HEK293 (cell line): ENCODE results near the gene RAMP3.

Source experiments
- CTCF ChIA-PET: fragments of 350-600 bp; formaldehyde crosslinking; extraction: SDS; loops from one replicate; lab custom pipeline; 2021; ENCODE audit warnings: antibody characterized with exemption; lab: Yijun Ruan, JAX
- POLR2A ChIA-PET: fragments of 300-600 bp; formaldehyde crosslinking; extraction: SDS; loops from one replicate; lab custom pipeline; 2020; ENCODE audit warnings: antibody characterized with exemption, inconsistent platforms; lab: Yijun Ruan, JAX
- H3K27ac ChIP-seq: fragments of 200-500 bp; sonication (Bioruptor generic); 2 replicates; pipeline ENCODE4 v1.5.1; 2014; ENCODE audit warnings: low read depth, low read length, control low read depth, inconsistent platforms; ENCODE audit errors: extremely low read depth
- H3K36me3 ChIP-seq, 2 experiments: fragments of 200-500 bp in 1 of 2; sonication (Bioruptor generic) in 1 of 2; 1 replicate in 1 of 2; 2 replicates in 1 of 2; pipeline ENCODE4 v1.5.1; 2014 to 2017; ENCODE audit warnings: inconsistent platforms in 2 of 2, low read length in 2 of 2; ENCODE audit not compliant: control insufficient read depth in 2 of 2, insufficient read depth in 1 of 2
- H3K4me1 ChIP-seq: fragments of 200-500 bp; sonication (Bioruptor generic); 2 replicates; pipeline ENCODE4 v1.5.1; 2014; ENCODE audit warnings: mild to moderate bottlenecking, low read length, inconsistent platforms; ENCODE audit not compliant: control insufficient read depth, insufficient read depth
- H3K4me3 ChIP-seq: 2 replicates; pipeline ENCODE4 v1.5.1; 2011; ENCODE audit warnings: low read depth, mild to moderate bottlenecking, control low read depth, low read length, moderate library complexity
- H3K9me3 ChIP-seq: fragments of 200-500 bp; sonication (Bioruptor generic); 2 replicates; pipeline ENCODE4 v1.5.1; 2014; ENCODE audit warnings: low read depth, low read length, inconsistent platforms; ENCODE audit not compliant: control insufficient read depth, insufficient read depth
- KLF1 ChIP-seq: fragments of 450-650 bp; formaldehyde crosslinking; IDR thresholded peaks from 2 replicates; pipeline ENCODE4 v1.5.1; 2016; ENCODE audit warnings: missing biosample characterization, missing genetic modification characterization
- SCRT2 ChIP-seq: fragments of 450-650 bp; formaldehyde crosslinking; IDR thresholded peaks from 2 replicates; pipeline ENCODE4 v1.5.1; 2016; ENCODE audit warnings: missing biosample characterization, missing genetic modification characterization
- SP3 ChIP-seq: fragments of 450-650 bp; formaldehyde crosslinking; IDR thresholded peaks from 2 replicates; pipeline ENCODE4 v1.5.1; 2016; ENCODE audit warnings: missing biosample characterization, missing genetic modification characterization
- SP7 ChIP-seq: fragments of 450-650 bp; formaldehyde crosslinking; IDR thresholded peaks from 2 replicates; pipeline ENCODE4 v1.5.1; 2016; ENCODE audit warnings: missing biosample characterization, missing genetic modification characterization
- TCF7L2 ChIP-seq: IDR thresholded peaks from 2 replicates; pipeline ENCODE4 v1.6.1; 2011; ENCODE audit warnings: low read depth, mild to moderate bottlenecking, inconsistent platforms, low read length, moderate library complexity, borderline replicate concordance
- ZBTB1 ChIP-seq: fragments of 450-650 bp; formaldehyde crosslinking; IDR thresholded peaks from 2 replicates; pipeline ENCODE4 v1.5.1; 2016; ENCODE audit warnings: missing biosample characterization, missing genetic modification characterization
- ZBTB48 ChIP-seq: fragments of 450-650 bp; formaldehyde crosslinking; IDR thresholded peaks from 2 replicates; pipeline ENCODE4 v1.5.1; 2016; ENCODE audit warnings: missing biosample characterization, missing genetic modification characterization
- ZBTB7A ChIP-seq: fragments of 450-650 bp; formaldehyde crosslinking; IDR thresholded peaks from 2 replicates; pipeline ENCODE4 v1.5.1; 2016; ENCODE audit warnings: low read depth, missing biosample characterization, missing genetic modification characterization
- ZNF10 ChIP-seq: fragments of 450-650 bp; formaldehyde crosslinking; IDR thresholded peaks from 2 replicates; pipeline ENCODE4 v1.5.1; 2017; ENCODE audit warnings: missing biosample characterization, missing genetic modification characterization
- ZNF133 ChIP-seq: fragments of 450-650 bp; formaldehyde crosslinking; IDR thresholded peaks from 2 replicates; pipeline ENCODE4 v1.5.1; 2016; ENCODE audit warnings: missing biosample characterization, missing genetic modification characterization
- ZNF18 ChIP-seq: fragments of 450-650 bp; formaldehyde crosslinking; IDR thresholded peaks from 2 replicates; pipeline ENCODE4 v1.5.1; 2016; ENCODE audit warnings: missing biosample characterization, missing genetic modification characterization
- ZNF214 ChIP-seq: fragments of 450-650 bp; formaldehyde crosslinking; IDR thresholded peaks from 2 replicates; pipeline ENCODE4 v1.5.1; 2017; ENCODE audit warnings: missing biosample characterization, mild to moderate bottlenecking, missing genetic modification characterization, borderline replicate concordance
- ZNF341 ChIP-seq: fragments of 450-650 bp; formaldehyde crosslinking; IDR thresholded peaks from 2 replicates; pipeline ENCODE4; 2016; ENCODE audit warnings: low read depth, missing biosample characterization, missing genetic modification characterization
- ZNF354C ChIP-seq: fragments of 450-650 bp; formaldehyde crosslinking; IDR thresholded peaks from 2 replicates; pipeline ENCODE4 v1.5.1; 2016; ENCODE audit warnings: missing biosample characterization, missing genetic modification characterization, low read depth, borderline replicate concordance
- ZNF391 ChIP-seq: fragments of 450-650 bp; formaldehyde crosslinking; IDR thresholded peaks from 2 replicates; pipeline ENCODE4 v1.5.1; 2016; ENCODE audit warnings: low read depth, missing biosample characterization, missing genetic modification characterization, borderline replicate concordance
- ZNF433 ChIP-seq: fragments of 450-650 bp; formaldehyde crosslinking; IDR thresholded peaks from 2 replicates; pipeline ENCODE4 v1.5.1; 2016; ENCODE audit warnings: missing biosample characterization, missing genetic modification characterization, low read depth
- ZNF610 ChIP-seq: fragments of 450-650 bp; formaldehyde crosslinking; IDR thresholded peaks from 2 replicates; pipeline ENCODE4 v1.5.1; 2016; ENCODE audit warnings: missing biosample characterization, missing genetic modification characterization, borderline replicate concordance
- ZNF629 ChIP-seq: fragments of 450-650 bp; formaldehyde crosslinking; IDR thresholded peaks from 2 replicates; pipeline ENCODE4 v1.5.1; 2017; ENCODE audit warnings: missing biosample characterization, missing genetic modification characterization
- ZNF645 ChIP-seq: fragments of 450-650 bp; formaldehyde crosslinking; IDR thresholded peaks from 2 replicates; pipeline ENCODE4; 2016; ENCODE audit warnings: missing biosample characterization, missing genetic modification characterization
- ZNF654 ChIP-seq: fragments of 450-650 bp; formaldehyde crosslinking; IDR thresholded peaks from 2 replicates; pipeline ENCODE4 v1.5.1; 2016; ENCODE audit warnings: low read depth, missing biosample characterization, missing genetic modification characterization
- ZNF76 ChIP-seq: fragments of 450-650 bp; formaldehyde crosslinking; IDR thresholded peaks from 2 replicates; pipeline ENCODE4; 2016; ENCODE audit warnings: low read depth, missing biosample characterization, missing genetic modification characterization, borderline replicate concordance
- TF ChIP-seq, protein P1 (sequence below): fragments of 450-650 bp; formaldehyde crosslinking; IDR thresholded peaks from 2 replicates; pipeline ENCODE4 v1.5.1; 2017; ENCODE audit warnings: missing biosample characterization, missing genetic modification characterization
- TF ChIP-seq, protein P2 (sequence below): IDR thresholded peaks from 2 replicates; pipeline ENCODE4 v1.6.1; 2011; ENCODE audit warnings: mild to moderate bottlenecking, low read depth, low read length, borderline replicate concordance
- TF ChIP-seq, protein P3 (sequence below): sonication (generic); formaldehyde crosslinking; IDR thresholded peaks from 2 replicates; pipeline ENCODE4 v1.8.1; 2022; ENCODE audit warnings: mild to moderate bottlenecking, moderate library complexity, missing genetic modification reagents

Gene RAMP3

GRCh38 chr7:45126920-45127319, 30.7 kb upstream of the RAMP3 start (continued):
- no peak for TF ChIP-seq ZNF214
- TF ChIP-seq, protein P1, sequence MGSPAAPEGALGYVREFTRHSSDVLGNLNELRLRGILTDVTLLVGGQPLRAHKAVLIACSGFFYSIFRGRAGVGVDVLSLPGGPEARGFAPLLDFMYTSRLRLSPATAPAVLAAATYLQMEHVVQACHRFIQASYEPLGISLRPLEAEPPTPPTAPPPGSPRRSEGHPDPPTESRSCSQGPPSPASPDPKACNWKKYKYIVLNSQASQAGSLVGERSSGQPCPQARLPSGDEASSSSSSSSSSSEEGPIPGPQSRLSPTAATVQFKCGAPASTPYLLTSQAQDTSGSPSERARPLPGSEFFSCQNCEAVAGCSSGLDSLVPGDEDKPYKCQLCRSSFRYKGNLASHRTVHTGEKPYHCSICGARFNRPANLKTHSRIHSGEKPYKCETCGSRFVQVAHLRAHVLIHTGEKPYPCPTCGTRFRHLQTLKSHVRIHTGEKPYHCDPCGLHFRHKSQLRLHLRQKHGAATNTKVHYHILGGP (tag by site-specific recombination), result no peak
- TF ChIP-seq ZBTB48 (tag by site-specific recombination), result no peak
- no peak for TF ChIP-seq ZNF76
- no peak for TF ChIP-seq ZNF354C (tag by site-specific recombination)
- no peak for TF ChIP-seq ZNF610
- no peak for TF ChIP-seq ZNF18 (tag by site-specific recombination)

DNA sequence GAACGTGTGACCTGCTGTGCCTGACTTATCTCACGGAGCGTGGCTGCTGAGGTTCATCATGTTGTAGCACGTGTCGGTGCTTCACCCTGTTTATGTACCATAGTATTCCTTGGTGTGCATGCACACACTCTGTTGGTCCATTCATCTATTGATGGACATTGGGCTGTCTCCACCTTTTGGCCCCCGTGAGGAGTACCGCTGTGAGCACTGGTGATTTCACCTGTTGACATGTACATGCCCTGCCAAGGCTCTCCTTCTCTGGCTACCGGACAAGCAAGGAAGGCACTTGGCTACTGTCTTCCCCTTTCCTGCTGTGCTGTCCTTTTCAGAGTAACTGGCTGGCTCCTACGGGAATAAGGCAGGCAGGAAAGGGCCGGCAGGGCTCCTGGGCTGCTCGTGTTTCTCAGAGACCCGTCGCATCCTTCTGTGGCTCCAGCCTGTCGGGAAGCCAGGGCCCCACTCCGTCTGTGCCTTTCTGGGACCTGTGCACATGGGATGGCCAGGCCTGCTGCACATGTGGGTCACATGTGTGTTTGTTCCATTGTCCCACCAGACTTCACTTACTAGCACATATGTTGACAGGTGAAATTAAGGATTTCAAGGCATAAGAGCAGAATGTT, 28.3 kb upstream of the RAMP3 start:
- peak; percentile 76 for TF ChIP-seq SCRT2
- TF ChIP-seq ZNF645, result no peak
- TF ChIP-seq, all 188 proteins: peak for 1
- Histone ChIP-seq H3K4me1 (no peaks in the 10 kb centered on the region), H3K36me3 (no peaks in the 10 kb centered on the region), H3K9me3 (no peaks in the 10 kb centered on the region), H3K4me3 (no peak overlapping the region), H3K27ac (no peak overlapping the region)
- CTCF ChIA-PET, result no interaction called here
- POLR2A ChIA-PET, result no interaction called here

DNA sequence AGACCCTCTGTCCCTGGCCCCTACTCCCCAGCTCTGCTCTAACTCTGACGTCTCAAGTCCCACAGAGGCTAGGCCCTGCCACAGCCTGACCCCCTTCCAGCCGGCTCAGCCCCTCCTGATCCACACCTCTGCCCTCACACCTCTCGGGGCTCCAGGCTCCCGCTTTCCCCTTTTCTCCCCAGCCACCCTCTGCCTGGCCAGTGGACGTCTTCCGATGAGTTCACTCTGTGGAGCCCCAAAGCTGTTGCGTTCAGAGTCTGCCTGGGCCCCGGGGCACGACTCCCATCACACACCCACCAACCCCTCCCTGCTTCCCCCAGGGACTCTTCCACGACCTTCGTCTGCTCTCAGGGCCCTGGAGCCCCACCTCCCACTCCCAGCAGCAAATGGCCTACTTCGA, 27.7 kb upstream of the RAMP3 start:
- no peaks in the 10 kb centered on the region for H3K4me1 ChIP-seq
- no peak for TF ChIP-seq TCF7L2
- TF ChIP-seq, protein P2, sequence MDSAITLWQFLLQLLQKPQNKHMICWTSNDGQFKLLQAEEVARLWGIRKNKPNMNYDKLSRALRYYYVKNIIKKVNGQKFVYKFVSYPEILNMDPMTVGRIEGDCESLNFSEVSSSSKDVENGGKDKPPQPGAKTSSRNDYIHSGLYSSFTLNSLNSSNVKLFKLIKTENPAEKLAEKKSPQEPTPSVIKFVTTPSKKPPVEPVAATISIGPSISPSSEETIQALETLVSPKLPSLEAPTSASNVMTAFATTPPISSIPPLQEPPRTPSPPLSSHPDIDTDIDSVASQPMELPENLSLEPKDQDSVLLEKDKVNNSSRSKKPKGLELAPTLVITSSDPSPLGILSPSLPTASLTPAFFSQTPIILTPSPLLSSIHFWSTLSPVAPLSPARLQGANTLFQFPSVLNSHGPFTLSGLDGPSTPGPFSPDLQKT, result no peak
- no peak overlapping the region for H3K4me3 ChIP-seq
- H3K27ac ChIP-seq, result no peak overlapping the region
- ChIA-PET POLR2A (no interaction called here), CTCF (no interaction called here)
- no peaks in the 10 kb centered on the region for H3K9me3 ChIP-seq
- no peaks in the 10 kb centered on the region for H3K36me3 ChIP-seq

DNA sequence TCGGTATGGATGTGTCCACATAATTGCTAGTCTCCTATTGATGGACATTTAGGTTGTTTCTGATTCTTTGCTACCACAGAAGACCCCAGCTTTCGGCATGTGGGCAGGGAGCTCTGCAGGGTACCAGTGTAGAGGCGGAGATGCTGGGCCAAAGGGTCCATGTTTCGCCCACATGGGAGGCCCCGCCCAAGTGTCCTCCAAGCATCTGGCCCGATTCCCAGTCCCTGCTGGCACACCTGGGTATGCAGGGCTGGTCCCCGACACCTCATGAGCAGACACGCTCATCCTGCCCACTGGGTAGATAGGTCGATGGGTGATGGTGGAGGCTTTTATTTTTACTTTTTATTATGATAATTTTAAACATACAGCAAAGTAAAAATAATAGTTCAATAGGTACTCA, 26.7 kb upstream of the RAMP3 start:
- H3K9me3 ChIP-seq, result no peaks in the 10 kb centered on the region
- POLR2A ChIA-PET, result no interaction called here
- CTCF ChIA-PET, result no interaction called here
- TF ChIP-seq ZNF10 (tag by site-specific recombination), result no peak
- TF ChIP-seq ZNF391 (tag by site-specific recombination), result no peak
- no peak for TF ChIP-seq ZBTB1 (tag by site-specific recombination)
- TF ChIP-seq ZNF629, result no peak
- no peak for TF ChIP-seq ZNF341
- TF ChIP-seq, protein P2, result no peak
- TF ChIP-seq ZNF433, result no peak
- TF ChIP-seq SP7 (tag by site-specific recombination), result no peak
- no peak for TF ChIP-seq SP3 (tag by site-specific recombination)
- TF ChIP-seq, protein P3, sequence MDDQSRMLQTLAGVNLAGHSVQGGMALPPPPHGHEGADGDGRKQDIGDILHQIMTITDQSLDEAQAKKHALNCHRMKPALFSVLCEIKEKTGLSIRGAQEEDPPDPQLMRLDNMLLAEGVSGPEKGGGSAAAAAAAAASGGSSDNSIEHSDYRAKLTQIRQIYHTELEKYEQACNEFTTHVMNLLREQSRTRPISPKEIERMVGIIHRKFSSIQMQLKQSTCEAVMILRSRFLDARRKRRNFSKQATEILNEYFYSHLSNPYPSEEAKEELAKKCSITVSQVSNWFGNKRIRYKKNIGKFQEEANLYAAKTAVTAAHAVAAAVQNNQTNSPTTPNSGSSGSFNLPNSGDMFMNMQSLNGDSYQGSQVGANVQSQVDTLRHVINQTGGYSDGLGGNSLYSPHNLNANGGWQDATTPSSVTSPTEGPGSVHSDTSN, result no peak
- TF ChIP-seq ZNF133, result no peak
- TF ChIP-seq ZBTB7A (tag by site-specific recombination), result no peak
- no peak for TF ChIP-seq ZNF654 (tag by site-specific recombination)
- TF ChIP-seq KLF1 (tag by site-specific recombination), result no peak

More for the DNA sequence above, 26.7 kb upstream of the RAMP3 start:
- H3K4me3 ChIP-seq, result no peak overlapping the region
- no peaks in the 10 kb centered on the region for H3K4me1 ChIP-seq
- H3K36me3 ChIP-seq, result no peaks in the 10 kb centered on the region
- no peak overlapping the region for H3K27ac ChIP-seq
